ENCODE measurements around the gene TP53I13.

TP53I13 gene

DNA sequence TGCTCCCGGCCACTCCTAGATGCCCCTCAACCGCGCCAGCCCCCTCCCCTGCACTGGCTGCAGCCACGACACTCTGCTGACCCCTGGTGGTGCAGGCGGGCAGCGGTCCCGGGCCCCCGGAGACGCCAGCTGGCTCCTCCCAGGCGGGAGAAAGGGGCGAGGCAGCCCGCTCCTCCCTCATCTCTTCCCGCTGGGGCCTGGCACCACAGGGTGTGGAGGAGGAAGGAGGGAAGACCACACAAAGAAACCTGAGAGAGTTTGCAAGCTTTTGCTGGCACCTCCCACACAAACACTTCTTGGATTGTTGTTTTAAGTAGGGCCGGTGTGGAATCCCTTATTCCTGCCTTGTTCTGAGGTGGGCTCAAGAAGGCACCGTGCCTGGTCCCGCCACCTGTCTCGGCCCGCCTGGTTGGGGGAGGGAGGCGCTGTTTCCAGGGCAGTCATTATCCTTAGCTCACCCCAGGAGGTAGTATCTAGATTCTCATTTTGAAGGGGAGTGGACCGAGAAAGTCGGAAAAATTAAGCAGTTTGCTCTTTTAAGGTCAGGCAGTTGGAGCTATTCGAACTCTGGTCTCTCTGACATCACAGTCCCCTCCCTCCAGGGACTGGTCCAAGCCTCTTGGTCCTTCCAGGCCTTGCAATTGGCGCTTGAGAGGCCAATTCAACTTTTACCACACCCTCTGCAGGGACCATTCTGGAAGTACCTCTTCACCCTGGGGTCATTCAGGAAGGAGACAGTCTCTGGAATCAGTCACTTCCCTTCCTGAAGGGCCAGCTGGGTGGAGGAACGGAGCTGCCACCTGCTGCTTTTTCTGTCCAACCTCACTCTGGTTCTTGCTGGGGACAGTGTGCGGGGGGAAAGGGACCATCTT, 23.5 kb downstream of the TP53I13 start:
- no peak overlapping the region for H3K9ac ChIP-seq (ENCODE audit: low read depth, low read length)
- no peaks in the 10 kb centered on the region for H3K9me3 ChIP-seq (ENCODE audit: control insufficient read depth, insufficient read depth, low read length)
- H3K36me3 ChIP-seq (ENCODE audit: control insufficient read depth, insufficient read depth, low read length) = no peaks in the 10 kb centered on the region
- H3K4me1 ChIP-seq (ENCODE audit: control insufficient read depth, insufficient read depth, low read length) = peaks cover 6% of the 10 kb centered on the region
- H3K27me3 ChIP-seq (ENCODE audit: control insufficient read depth, insufficient read depth, low read length) = peaks cover 21% of the 10 kb centered on the region
- H3K4me3 ChIP-seq (ENCODE audit: low read depth, low read length) = peak overlapping the region; percentile 74

DNA sequence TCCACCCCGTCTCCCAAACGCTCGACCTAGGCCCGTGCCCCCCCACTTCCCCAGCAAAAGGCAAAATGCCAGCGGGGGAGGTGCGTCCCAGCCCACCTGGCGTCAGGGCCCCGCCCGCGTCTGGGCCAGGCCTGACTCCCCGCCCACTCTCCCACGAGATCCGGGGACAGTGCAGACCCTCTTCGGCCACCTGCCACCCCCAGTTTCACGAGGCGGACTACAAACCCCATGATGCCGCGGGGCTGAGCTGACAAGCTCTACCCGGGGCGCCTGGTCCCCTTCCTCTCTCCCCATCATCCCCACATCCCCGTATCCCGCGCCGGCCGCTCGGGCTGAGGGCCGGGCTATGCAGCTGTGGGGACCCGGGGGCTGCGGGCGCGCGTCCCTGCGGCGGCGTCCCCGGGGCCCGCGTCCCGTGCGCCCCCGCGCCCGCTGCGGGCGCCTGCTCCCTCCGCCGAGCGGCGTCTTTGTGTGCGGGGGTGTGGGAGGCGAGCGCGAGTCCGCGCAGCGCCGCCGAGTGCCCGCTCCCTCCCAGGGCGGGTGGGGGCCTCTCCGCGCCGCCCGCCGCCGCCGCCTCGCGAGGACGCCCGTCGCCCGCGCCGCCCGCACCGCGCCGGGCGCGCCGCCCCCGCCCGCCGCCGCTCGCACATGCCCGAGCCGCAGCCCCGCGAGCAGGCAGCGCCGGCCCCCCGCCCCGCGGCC, 24.5 kb downstream of the TP53I13 start, which contains the start of gene ANKRD13B:
TSS of gene ANKRD13B (plus strand) at position 283 of the 702 bp plus-strand sequence. CDS start 490 bp downstream, outside the sequence.
- peaks cover 13% of the 10 kb centered on the region for H3K27me3 ChIP-seq (ENCODE audit: control insufficient read depth, insufficient read depth, low read length)
- H3K36me3 ChIP-seq (ENCODE audit: control insufficient read depth, insufficient read depth, low read length) = no peaks in the 10 kb centered on the region
- H3K9me3 ChIP-seq (ENCODE audit: control insufficient read depth, insufficient read depth, low read length) = no peaks in the 10 kb centered on the region
- peaks cover 11% of the 10 kb centered on the region for H3K4me1 ChIP-seq (ENCODE audit: control insufficient read depth, insufficient read depth, low read length)
- H3K4me3 ChIP-seq (ENCODE audit: low read depth, low read length) = peak within 1 kb of the TSS; percentile 74
- no peak within 1 kb of the TSS for H3K9ac ChIP-seq (ENCODE audit: low read depth, low read length)

DNA sequence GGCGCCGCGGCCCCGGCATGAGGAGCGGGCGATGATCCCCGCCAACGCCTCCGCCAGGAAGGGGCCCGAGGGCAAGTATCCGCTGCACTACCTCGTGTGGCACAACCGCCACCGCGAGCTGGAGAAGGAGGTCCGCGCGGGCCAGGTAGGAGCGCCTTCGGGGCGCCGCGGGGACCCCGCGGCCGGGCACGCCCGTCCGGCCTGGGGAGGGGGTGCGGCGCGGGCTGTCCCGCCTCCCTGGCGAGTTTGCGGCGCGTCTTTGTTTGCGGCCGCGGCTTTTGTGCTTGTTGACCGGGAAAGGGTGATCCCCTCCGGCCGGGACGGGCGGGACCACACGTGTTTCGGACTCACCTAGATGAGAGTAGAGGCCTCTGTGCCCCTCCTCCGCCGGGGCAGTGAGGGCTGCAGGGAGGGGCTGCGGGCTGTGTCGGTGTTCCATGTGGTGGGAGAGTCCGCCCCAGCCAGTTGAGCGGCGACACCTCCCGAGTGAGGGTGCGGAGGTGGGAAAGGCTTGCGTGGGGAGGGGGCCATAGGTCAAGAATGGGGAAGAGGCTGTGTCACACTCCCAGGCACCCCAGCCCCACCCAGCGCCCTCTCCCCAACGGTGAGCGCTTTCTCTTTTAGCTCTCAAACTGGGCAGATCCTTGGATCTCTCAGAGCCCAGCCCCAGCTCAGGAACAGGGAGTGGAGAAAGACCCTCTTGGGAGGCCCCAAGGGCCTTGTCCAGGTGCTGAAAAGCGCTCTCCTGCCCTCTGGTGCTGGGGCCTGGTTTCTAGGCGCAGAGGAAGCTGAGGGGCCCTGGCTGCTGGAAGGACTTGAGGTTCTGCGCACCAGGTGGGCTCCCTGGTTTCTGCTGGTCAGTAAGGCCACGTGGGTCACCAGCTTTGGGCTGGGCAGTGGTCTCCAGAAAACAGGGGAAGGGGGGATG, 25.4 kb downstream of the TP53I13 start:
- peak overlapping the region; percentile 65 for H3K4me3 ChIP-seq (ENCODE audit: low read depth, low read length)
- H3K9ac ChIP-seq (ENCODE audit: low read depth, low read length) = no peak overlapping the region
- peaks cover 11% of the 10 kb centered on the region for H3K4me1 ChIP-seq (ENCODE audit: control insufficient read depth, insufficient read depth, low read length)
- no peaks in the 10 kb centered on the region for H3K9me3 ChIP-seq (ENCODE audit: control insufficient read depth, insufficient read depth, low read length)
- H3K27me3 ChIP-seq (ENCODE audit: control insufficient read depth, insufficient read depth, low read length) = peaks cover 10% of the 10 kb centered on the region
- H3K36me3 ChIP-seq (ENCODE audit: control insufficient read depth, insufficient read depth, low read length) = no peaks in the 10 kb centered on the region

DNA sequence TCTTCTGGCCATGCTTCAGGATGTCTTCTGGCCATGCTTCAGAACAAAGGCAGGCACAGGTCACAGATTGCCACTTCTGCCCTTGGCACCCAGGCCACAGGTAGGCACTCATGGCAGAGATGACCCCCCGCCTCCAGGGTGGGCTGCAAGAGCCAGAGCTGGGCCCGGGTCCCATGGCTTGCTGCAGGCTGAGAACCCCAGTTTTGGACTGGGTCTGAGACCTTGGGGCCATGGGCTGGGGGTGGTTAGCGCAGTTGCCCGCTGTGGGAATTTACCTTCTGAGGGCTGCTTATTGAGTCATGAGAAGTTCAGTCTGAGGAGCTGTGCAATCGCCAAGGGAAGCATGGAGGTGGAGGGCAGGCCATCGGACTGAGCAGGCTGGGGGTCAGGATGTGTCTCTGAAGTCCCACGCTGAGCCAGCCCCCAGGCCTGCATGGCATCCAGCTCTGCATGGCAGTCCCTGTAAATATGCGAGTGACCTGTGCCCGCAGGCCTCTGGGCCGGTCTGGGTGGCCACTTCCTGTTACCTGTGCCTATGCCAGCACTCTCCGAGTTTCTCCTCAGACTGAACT, 26.1 kb downstream of the TP53I13 start:
- Histone ChIP-seq H3K4me1 (ENCODE audit: control insufficient read depth, insufficient read depth, low read length) (peaks cover 11% of the 10 kb centered on the region), H3K27me3 (ENCODE audit: control insufficient read depth, insufficient read depth, low read length) (peaks cover 10% of the 10 kb centered on the region), H3K36me3 (ENCODE audit: control insufficient read depth, insufficient read depth, low read length) (no peaks in the 10 kb centered on the region), H3K9ac (ENCODE audit: low read depth, low read length) (no peak overlapping the region), H3K9me3 (ENCODE audit: control insufficient read depth, insufficient read depth, low read length) (no peaks in the 10 kb centered on the region), H3K4me3 (ENCODE audit: low read depth, low read length) (peak overlapping the region; percentile 65)

DNA sequence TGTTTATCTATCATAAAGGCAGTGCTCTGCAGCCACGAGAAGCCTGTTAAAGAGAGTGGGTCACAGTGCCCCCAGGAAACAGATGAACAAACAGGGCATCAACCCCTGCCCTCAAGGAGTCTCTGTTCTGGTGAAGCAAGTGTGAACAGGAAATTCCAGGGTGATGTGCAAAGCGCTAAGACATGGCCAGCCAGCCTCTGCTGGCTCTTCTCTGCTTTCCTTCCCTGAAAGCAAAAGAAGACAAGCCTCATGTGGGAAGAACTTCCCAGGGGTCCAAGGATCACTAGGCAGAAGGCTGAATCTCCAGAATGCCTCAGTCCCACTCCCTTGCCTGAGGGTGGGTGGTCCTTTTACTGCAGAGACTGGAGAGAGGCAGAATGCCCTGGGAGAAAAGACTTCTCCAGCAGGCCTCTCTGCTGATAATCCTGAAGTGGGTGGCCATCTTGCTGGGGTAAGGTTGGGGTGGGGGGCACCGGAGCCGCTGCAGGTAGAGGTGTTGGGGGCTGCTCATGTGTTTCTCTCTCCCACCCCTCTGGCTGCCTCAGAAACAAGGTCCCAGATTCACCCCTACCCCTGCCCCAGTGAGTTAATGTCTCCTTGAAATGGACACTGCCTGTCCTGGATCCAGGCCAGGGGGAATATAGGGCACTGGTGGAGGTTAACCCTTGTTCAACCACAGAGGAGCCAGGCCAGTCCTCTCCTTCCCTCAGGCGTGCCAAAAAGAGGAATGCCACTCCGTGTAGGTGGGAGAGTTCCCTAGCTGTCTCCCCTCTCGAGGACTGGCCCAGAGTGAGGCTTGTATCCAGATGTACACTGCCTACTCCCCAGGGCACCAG, 26.8 kb downstream of the TP53I13 start:
- Histone ChIP-seq H3K9ac (ENCODE audit: low read depth, low read length) (no peak overlapping the region), H3K9me3 (ENCODE audit: control insufficient read depth, insufficient read depth, low read length) (no peaks in the 10 kb centered on the region), H3K4me3 (ENCODE audit: low read depth, low read length) (no peak overlapping the region), H3K27me3 (ENCODE audit: control insufficient read depth, insufficient read depth, low read length) (peaks cover 4% of the 10 kb centered on the region), H3K4me1 (ENCODE audit: control insufficient read depth, insufficient read depth, low read length) (peaks cover 6% of the 10 kb centered on the region), H3K36me3 (ENCODE audit: control insufficient read depth, insufficient read depth, low read length) (no peaks in the 10 kb centered on the region)

DNA sequence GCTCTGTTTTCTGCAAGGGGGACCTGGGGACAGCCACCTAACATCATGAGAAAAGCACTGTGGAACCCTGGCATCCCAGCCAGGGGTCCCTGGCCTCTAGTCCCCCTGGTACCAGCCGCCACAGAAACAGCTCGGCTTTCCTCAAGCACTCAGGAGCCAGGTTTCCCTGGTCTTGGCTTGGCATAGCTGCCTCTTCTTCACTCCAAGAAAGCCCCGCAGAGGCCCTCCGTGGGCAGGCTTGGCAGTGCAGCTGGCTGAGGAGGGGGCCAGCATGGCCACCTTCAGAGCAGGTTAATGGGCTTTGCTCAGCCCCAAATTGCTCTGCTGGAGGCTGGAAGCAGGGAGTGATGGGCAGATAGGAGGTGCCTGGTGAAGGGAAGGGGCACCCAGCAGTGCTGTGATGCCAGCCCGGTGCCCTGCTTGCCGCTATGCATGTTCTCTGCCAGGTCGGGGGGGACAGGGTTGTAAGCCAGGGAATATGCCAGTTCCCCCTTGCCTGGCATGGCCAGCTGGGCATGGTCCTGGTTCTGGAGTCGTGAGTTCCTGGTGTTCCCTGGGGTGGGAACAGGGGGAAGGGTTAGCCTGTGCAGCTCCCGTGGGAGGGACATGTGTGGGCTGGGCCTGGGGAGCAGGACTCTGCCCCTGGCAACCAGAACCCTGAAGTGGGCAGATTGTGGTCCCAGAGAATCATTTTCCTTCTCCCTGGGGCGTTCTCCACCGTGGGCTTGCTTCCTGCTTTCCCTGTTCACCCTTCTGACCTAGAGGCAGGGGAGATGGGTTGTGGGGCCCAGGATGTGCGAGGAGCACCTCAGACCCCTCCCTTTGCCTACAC, 27.7 kb downstream of the TP53I13 start:
- H3K9me3 ChIP-seq (ENCODE audit: control insufficient read depth, insufficient read depth, low read length) = no peaks in the 10 kb centered on the region
- no peaks in the 10 kb centered on the region for H3K36me3 ChIP-seq (ENCODE audit: control insufficient read depth, insufficient read depth, low read length)
- no peak overlapping the region for H3K4me3 ChIP-seq (ENCODE audit: low read depth, low read length)
- H3K9ac ChIP-seq (ENCODE audit: low read depth, low read length) = no peak overlapping the region
- no peaks in the 10 kb centered on the region for H3K27me3 ChIP-seq (ENCODE audit: control insufficient read depth, insufficient read depth, low read length)
- peaks cover 6% of the 10 kb centered on the region for H3K4me1 ChIP-seq (ENCODE audit: control insufficient read depth, insufficient read depth, low read length)

DNA sequence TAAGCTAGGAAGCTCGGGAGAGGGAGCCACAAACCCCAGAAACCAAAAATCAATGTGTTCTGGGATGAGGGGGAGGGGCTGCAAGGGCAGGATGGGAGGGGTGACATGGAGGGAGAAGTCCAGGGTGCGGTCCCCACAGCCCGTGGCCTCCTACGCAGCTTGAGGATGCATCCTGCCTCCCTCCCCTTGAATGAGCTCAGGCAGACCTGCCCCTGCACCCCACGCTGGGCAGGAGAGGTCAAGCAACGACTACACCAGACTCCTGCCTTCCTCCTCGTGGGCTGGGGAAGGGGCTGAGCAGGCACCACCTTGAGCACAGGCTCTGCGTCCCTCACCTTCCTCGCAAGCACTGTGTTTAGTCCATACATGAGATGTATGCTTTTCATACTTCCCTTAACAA, 28.3 kb downstream of the TP53I13 start:
- H3K9ac ChIP-seq (ENCODE audit: low read depth, low read length) = no peak overlapping the region

DNA sequence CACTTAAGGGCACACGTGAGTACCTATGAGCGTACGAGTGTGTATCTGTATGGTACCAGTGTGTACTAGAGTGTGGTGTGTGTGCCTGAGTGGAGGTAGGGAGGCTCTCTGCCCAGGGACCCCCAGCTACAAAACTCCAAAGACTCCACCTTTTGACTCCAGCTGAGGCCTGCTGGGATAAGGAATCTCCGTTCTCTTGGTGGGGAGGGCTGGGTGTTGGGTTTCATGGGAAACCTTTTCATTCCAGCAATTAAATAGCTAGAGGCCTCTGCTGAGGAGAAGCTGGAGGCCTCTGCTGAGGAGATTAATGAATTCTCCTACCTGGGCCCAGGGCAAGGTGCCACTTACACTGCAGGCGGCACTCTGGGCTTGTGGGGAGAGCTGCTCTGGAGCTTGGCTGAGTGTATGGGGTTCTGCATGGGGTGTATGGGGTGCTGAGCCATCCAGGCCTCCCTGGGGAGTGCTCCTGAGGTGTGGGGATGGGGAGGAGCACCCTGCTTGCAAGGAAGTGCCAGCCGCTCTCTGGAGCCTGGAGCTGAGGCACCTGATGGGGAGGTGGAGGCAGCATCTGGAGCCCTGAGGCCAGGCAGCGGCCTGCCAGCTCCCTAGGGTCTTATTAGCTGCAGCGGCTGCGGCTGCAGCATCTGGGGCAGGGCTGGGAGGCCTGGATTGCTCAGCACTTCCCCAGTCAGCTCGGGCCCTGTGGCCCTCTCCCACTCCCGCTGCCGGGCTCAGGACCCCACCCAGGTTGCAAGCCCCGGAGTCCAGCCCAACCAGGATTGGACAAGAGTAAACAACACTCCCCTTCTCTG, 29.1 kb downstream of the TP53I13 start:
- no peaks in the 10 kb centered on the region for H3K27me3 ChIP-seq (ENCODE audit: control insufficient read depth, insufficient read depth, low read length)
- no peaks in the 10 kb centered on the region for H3K9me3 ChIP-seq (ENCODE audit: control insufficient read depth, insufficient read depth, low read length)
- H3K4me1 ChIP-seq (ENCODE audit: control insufficient read depth, insufficient read depth, low read length) = peaks cover 6% of the 10 kb centered on the region
- H3K4me3 ChIP-seq (ENCODE audit: low read depth, low read length) = no peak overlapping the region
- no peaks in the 10 kb centered on the region for H3K36me3 ChIP-seq (ENCODE audit: control insufficient read depth, insufficient read depth, low read length)
- no peak overlapping the region for H3K9ac ChIP-seq (ENCODE audit: low read depth, low read length)

More for the DNA sequence above, 28.3 kb downstream of the TP53I13 start:
- Histone ChIP-seq H3K4me3 (ENCODE audit: low read depth, low read length) (no peak overlapping the region), H3K9me3 (ENCODE audit: control insufficient read depth, insufficient read depth, low read length) (no peaks in the 10 kb centered on the region), H3K27me3 (ENCODE audit: control insufficient read depth, insufficient read depth, low read length) (no peaks in the 10 kb centered on the region), H3K36me3 (ENCODE audit: control insufficient read depth, insufficient read depth, low read length) (no peaks in the 10 kb centered on the region), H3K4me1 (ENCODE audit: control insufficient read depth, insufficient read depth, low read length) (peaks cover 6% of the 10 kb centered on the region)

DNA sequence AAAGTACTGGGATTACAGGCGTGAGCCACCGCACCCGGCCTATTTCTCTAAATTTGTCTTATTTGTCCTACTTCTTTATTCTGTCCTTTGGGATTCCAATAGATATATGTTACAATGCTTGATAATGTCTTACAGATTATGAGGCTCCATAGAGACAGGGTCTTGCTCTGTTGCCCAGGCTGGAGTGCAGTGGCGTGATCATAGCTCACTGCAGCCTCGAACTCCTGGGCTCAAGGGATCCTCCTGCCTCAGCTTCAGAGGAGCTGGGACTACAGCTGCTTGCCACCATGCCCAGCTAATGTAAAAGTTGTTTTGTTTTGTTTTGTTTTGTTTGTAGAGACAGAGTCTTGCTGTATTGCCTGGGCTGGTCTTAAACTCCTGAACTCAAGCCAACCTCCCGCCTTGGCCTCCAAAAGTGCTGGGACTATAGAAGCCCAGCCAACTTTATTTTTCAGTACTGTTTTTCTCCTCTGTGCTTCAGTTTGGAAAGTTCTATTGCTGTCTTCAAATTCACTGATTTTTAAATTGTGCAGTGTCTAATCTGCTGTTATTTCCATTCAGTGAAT, 34.7 kb downstream of the TP53I13 start:
- Histone ChIP-seq H3K4me1 (ENCODE audit: control insufficient read depth, insufficient read depth, low read length) (no peaks in the 10 kb centered on the region), H3K9me3 (ENCODE audit: control insufficient read depth, insufficient read depth, low read length) (no peaks in the 10 kb centered on the region), H3K9ac (ENCODE audit: low read depth, low read length) (no peak overlapping the region), H3K36me3 (ENCODE audit: control insufficient read depth, insufficient read depth, low read length) (no peaks in the 10 kb centered on the region), H3K4me3 (ENCODE audit: low read depth, low read length) (no peak overlapping the region), H3K27me3 (ENCODE audit: control insufficient read depth, insufficient read depth, low read length) (no peaks in the 10 kb centered on the region)

Measured in iPS-15b (cell line).